ENCODE measurements around the gene COX4I1.

DNA sequence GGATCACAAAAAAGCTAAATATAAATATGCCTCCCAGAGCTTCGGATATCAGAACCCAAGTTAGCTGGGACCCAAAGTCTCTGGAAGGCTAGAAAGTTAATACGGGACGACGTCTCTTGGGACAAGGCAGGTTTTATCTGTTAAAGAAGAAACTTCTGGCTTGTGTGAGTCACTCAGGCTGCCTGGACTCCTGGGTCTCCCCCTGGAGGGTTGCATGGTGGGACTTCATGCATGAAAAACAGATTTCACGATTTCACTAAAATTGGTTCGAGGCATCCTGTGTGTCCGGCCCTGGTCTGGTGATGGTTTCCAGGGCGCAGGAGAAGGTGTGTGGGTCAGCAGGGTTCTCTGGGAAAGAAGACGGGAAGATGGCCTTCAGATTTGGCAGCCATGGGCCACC lies 47.0 kb downstream of the COX4I1 start:
- TF ChIP-seq, protein P1, sequence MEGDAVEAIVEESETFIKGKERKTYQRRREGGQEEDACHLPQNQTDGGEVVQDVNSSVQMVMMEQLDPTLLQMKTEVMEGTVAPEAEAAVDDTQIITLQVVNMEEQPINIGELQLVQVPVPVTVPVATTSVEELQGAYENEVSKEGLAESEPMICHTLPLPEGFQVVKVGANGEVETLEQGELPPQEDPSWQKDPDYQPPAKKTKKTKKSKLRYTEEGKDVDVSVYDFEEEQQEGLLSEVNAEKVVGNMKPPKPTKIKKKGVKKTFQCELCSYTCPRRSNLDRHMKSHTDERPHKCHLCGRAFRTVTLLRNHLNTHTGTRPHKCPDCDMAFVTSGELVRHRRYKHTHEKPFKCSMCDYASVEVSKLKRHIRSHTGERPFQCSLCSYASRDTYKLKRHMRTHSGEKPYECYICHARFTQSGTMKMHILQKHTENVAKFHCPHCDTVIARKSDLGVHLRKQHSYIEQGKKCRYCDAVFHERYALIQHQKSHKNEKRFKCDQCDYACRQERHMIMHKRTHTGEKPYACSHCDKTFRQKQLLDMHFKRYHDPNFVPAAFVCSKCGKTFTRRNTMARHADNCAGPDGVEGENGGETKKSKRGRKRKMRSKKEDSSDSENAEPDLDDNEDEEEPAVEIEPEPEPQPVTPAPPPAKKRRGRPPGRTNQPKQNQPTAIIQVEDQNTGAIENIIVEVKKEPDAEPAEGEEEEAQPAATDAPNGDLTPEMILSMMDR (IDR thresholded peaks at IDR 0.05; ENCODE audit: borderline replicate concordance, extremely low read depth, low read length, poor library complexity, severe bottlenecking), result no peak
- no peak for TF ChIP-seq EZH2 (IDR thresholded peaks at IDR 0.05; ENCODE audit: borderline replicate concordance, low read depth, low read length, severe bottlenecking)

Data from DND-41 (cell line).